HG02588 (cell line): ENCODE measurements around the gene DCTN2.
A peak's percentile ranks its signal among the peaks of the same experiment; 100 is the strongest.
"Not testable (repeated sequence)": the region's sequence is repeated elsewhere in the genome, so short reads cannot be mapped to it uniquely, and the experiment has no call there.

ENCODE experiments used
- ATAC-seq: cut with Tn5 transposase; IDR thresholded peaks from one replicate; pipeline ENCODE4 v1.9.1; 2021; ENCODE audit warnings: mild to moderate bottlenecking, moderate library complexity; ENCODE audit not compliant: unreplicated experiment

The DCTN2 gene

DNA sequence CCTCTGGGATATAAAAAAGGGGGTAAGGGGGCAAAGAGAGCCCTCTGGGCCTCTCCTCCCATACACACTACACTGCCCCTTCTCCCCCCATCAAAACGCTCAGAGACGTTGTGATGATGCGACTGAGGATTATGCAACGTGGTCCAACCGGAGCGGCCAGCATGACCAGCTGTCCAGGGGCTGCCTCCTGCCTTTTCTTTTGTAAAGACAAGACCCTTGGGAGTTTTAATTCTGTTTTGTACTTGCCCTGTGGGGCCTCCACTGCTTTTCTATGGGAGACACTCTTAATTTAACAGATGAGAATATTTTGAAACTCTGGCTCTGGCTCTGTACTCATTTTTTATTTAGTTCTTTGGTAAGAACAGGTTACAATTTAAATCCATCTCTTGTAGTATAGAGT, 17.2 kb downstream of the DCTN2 start:
- no peak for ATAC-seq

DNA sequence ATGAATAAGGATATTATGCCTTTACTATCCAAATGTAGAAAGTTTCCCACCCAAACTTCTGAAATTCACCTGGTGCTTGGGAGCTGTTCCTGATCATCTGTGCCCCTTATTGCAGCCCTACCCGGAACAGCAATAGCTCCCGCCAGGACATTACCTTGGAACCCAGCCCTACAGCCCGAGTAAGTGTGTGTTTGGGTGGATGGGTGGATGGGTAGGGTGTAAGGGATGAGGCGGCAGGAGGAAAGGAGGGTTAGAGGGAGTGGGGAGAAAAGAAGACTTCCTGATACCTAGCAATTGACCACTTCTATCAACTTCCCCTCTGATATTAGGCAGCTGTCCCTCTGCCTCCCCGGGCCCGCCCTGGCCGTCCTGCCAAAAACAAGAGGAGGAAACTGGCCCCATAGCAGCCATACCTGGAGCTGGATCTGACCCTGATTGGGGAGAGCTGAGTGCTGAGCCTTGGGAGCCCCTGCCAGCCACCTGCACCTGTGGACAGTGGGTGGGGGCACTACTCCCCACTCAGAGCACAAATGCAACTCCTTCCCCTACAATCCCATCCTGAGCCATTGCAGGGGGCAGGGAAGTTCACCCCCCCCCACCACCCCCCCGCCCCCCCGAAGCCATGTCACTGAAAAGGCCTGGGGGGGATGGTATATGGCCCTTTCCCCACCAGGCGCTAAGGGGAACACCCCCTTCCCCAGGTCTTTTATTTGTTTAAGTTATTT, 18.0 kb downstream of the DCTN2 start:
- no peak for ATAC-seq

DNA sequence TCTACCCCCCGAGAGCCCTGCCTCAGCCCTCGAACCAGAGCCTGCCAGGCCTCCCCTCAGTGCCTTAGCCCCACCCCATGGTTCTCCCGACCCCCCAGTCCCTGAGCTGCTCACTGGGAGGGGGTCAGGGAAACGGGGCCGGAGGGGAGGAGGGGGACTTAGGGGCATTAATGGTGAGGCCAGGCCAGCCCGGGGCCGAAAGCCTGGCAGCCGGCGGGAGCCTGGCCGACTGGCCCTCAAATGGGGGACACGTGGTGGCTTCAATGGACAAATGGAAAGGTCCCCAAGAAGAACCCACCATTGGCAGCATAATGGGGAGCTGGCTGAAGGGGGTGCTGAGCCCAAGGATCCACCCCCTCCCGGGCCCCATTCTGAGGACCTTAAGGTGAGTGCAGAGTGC, 18.8 kb downstream of the DCTN2 start:
- ATAC-seq = no peak

DNA sequence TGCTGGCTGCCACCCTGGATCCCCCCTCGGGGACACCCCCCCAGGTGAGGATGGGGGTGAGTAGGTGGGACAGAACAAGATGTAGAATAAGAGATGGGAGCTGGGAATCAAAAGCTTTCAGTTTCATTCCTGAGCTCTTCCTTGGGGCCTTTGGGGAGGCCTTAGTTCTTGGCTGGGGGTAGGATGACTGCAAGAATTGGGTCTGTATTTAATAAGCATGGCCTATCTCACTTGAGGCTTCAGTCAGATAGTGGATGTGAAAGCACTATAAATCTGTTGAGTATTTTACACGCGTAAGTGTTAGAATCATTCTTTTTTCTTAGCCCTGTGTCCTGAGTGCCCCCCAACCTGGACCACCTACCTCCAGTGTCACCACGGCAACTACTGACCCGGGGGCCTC, 19.8 kb downstream of the DCTN2 start:
- ATAC-seq = no peak

DNA sequence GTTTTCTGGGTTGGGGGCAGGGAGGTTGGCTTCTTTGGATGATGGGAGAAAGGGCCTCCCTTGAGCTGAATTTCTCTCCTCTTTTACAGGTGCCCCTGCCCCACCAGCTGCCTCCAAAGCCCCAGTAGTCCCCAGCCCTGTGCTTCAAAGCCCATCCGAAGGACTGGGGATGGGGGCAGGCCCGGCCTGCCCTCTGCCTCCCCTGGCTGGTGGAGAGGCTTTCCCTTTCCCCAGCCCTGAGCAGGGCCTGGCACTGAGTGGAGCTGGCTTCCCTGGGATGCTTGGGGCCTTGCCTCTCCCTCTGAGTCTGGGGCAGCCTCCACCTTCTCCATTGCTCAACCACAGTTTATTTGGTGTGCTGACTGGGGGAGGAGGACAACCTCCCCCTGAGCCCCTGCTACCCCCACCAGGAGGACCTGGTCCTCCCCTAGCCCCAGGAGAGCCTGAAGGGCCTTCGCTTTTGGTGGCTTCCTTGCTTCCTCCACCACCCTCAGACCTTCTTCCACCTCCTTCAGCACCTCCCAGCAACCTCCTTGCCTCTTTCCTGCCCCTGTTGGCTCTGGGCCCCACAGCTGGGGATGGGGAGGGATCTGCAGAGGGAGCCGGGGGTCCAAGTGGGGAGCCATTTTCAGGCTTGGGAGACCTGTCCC, 20.4 kb downstream of the DCTN2 start:
- no peak for ATAC-seq

DNA sequence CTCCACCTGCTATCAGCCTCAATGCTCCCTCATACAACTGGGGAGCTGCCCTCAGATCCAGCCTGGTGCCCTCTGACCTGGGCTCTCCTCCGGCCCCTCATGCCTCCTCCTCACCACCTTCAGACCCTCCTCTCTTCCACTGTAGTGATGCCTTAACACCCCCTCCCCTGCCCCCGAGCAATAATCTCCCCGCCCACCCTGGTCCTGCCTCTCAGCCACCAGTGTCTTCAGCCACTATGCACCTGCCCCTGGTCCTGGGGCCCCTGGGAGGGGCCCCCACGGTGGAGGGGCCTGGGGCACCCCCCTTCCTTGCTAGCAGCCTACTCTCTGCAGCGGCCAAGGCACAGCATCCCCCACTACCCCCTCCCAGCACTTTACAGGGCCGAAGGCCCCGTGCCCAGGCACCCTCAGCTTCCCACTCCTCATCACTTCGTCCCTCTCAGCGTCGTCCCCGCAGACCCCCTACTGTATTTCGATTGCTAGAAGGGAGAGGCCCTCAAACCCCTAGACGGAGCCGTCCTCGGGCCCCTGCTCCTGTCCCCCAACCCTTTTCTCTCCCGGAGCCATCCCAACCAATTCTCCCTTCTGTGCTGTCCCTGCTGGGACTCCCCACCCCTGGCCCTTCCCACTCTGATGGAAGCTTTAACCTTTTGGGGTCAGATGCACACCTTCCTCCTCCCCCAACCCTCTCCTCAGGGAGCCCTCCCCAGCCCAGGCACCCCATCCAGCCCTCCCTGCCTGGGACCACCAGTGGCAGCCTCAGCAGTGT, 21.2 kb downstream of the DCTN2 start:
- ATAC-seq = no peak

DNA sequence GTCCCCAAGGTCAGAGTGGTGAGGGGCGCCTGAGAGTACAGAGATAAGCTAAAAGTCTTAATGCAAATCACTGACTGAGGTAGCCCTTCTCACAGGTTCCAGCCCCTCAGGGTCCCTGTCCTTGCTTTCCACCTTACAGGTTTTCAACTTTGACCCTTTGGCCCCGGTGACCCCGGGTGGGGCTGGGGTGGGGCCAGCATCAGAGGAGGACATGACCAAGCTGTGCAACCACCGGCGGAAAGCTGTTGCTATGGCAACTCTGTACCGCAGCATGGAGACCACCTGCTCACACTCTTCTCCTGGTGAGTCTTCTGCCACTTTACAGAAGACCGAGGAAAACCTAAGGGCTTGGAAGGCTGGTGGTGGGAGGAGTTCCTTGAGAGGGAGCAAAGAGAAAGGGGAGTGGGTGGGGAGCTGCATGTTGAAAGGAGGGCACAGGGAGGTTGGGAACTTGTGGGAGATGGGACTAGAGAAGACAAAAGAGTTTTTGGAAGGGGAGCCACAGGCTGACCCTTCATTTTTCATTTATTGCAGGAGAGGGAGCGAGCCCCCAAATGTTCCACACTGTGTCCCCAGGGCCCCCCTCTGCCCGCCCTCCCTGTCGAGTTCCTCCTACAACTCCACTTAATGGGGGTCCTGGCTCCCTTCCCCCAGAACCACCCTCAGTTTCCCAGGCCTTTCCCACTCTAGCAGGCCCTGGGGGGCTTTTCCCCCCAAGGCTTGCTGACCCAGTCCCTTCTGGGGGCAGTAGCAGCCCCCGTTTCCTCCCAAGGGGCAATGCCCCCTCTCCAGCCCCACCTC, 22.0 kb downstream of the DCTN2 start:
- ATAC-seq = no peak

DNA sequence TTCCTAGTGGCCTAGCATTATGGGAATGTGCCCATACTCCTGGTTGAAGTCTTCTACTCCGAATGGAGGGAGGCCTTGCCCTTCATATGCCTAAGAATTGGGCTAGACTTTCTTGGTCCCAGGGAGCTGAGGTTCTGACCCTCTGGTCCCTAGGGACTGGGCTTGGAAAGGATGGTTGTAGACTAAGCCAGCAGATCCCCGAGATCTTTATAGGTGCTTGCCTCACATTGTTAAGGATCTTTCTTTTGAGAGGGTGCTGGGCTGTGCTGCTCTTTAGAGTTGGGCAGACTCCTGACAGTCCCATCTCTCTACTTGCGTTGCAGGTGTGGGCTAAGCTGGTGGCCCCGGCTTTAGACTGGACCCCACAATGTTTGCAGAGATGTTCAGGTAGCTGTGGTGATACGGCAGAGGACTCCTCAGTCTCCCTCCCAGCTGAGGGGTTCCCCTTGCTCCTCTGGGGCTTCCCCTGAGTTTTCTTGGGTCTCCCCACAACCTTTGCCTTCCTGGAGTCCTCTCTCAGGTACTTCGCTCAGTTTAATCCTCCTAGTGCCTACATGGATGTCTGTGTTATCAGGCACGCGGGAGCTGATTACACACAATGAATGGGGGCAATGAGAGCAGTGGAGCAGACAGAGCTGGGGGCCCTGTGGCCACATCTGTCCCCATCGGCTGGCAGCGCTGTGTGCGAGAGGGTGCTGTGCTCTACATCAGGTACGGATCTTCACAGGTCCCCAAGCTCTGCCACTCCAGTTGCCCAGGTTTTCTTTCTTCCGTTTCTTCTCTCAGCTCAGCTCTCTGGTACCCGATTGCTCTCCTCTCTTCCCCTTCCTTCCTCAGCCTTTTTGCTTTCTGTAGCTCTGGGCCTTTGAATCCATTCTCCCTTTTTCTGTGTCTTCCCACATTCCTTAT, 23.0 kb downstream of the DCTN2 start:
- ATAC-seq = no peak

DNA sequence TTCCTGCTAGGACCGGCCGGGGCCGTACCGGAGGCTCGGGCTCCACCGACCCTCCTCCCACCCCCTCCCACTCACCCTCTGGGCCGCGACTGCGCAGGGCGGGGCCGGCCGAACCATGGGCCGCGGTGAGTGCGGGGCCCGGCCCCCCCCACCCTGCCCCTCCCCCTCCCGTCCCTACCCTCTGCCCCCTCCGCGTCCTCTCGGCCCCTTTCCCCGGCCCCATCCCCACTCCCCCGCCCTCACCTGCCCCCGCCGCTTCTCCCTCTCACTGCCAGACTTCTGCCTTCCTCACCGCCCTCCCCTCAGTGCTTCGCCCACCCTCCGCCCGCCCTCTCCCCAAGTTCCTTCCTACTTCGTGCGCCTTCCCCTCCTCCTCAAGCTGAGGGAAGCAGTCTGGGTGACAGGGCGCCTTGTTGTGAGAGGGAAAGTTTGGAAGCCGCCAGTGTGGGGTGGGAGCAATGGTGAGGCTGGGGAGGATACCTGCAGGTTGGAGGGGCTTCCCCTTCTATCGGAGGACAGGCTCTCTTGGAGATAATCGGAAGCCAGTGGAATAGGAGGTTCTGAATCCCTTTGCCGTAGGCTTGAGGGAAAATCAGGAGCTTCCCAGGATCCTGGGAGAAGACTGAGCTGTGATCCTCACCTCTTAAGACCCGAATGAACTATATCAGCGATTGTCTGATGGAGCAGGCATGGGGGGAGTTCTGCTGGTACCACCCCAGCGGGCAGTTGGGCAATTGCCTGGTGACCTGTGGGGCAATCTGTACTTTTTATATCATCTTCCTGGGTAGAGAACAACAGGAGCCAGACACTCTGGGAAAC, 23.9 kb downstream of the DCTN2 start:
- ATAC-seq = no peak

DNA sequence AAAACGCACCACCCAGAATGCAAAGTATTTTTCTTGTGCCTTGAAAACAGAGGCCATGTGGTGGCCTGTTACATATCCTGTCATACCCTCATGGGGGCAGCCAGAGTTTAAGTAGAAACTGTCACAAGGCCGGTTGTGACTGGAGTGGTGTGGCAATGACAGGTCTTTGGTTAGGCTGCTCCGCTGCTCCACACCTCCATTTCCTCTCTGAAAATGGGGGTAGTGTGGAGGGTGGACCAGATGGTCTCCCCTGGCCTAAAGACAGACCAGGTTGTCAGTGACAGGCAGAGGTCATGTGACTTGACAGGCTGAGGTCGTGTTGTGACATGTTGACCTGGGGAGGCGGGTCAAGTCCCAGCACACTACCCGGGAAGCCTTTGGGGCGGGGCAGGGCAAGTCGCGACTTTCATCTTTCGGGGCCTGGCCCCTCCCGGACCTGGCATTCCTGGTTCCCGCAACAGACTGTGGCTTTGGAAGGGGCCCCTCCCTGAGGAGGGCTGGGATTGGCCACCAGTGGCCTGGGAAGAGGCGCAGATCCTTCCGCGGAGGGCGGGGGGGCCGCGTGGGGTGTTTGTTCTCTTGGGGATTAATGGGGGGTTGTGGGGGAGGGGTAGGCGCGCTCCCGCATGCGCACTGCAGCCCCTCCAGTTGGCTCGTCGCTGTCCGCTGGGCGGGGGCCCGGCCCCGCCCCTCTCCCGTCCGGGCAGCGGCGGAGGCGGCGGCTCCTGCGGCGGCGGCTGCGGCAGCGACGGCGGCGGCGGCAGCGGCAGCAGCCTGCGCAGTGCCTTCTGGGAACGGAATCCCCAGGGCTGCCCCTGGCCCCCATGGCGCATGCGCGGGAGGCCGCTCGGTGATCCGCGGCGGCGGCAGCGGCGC, 24.7 kb downstream of the DCTN2 start, which contains the start of gene MBD6:
MBD6 (plus strand) TSS at position 814 of the 876 bp plus-strand sequence. CDS start 1,480 bp downstream, outside the sequence.
- peak; percentile 34 for ATAC-seq

DNA sequence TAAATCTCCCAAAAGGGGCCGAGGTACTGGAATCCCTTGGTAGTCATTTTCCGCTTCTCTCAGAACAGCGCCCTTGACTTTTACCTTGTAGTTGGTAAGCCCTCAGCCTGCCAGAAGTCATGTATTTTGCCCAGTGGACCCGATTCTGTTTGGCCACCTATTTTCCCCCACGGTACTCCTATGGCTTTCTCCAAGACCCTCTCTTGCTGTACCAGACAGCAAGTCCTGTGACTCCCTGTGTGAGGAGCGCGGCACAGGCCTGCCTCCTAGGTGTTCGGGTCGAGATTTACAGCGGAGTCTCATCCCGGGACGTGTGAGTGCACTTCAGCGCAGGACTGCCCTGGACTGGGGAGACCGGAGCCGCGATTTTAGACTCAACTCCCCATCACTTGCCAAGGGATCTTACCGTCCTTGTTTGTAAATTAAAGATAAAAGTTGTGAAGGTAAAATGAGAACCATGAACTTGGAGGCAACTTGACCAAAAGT, 25.4 kb downstream of the DCTN2 start:
- ATAC-seq = no peak

DNA sequence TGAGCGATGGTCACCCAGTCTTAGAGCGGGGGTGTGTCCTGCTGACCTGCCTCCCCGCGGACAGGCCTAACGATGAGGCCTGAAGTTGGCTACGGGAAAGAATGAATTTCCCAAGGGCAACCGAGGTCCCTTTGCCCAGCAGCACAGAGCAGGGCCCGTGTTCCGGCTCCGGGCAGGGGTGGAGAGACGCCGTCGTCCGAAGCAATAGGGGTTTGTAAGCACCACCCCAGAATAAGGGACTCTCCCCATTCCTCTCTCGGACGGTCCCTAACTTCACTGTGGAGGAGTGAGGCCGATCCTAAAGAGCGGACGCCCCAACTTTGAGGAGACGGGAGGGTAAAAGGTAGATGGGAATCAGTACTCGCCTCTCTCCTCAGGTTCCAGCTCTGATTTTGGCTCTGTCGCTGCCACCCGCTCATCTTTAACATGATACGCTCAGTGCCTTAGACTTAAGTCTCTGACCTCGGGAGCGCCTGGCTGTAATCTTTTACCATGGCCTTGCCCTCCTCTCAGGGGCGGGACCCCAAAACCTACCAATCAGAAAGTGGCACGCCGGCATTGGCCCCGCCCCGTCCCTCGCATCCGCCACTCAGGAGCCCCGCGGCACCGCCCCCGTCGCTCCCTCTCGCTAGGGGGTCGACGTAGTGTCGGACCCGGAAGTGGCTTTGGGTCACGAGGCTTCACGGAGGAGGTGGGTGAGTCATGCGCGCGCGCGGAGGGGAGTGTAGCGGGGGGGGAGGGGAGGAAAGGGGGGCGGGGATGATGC, 26.8 kb downstream of the DCTN2 start, which contains the start of gene DDIT3:
DDIT3 (minus strand) TSS at position 462 of the 766 bp plus-strand sequence. CDS start 3,108 bp downstream, outside the sequence.
- peak; percentile 62 for ATAC-seq

DNA sequence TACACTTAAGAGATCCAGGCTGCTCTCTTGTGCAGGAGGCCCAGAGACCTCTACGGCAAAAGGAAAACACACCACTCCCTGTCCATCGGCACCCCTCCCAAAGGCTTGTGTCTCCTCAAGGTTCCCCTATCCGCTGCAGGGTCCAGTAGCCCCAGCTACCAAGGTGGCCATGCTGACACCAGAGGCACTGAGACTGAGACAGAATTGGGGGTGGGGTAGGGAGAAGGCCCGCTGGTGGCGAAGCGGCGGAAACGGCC, 27.3 kb downstream of the DCTN2 start:
- peak; percentile 3 for ATAC-seq

DNA sequence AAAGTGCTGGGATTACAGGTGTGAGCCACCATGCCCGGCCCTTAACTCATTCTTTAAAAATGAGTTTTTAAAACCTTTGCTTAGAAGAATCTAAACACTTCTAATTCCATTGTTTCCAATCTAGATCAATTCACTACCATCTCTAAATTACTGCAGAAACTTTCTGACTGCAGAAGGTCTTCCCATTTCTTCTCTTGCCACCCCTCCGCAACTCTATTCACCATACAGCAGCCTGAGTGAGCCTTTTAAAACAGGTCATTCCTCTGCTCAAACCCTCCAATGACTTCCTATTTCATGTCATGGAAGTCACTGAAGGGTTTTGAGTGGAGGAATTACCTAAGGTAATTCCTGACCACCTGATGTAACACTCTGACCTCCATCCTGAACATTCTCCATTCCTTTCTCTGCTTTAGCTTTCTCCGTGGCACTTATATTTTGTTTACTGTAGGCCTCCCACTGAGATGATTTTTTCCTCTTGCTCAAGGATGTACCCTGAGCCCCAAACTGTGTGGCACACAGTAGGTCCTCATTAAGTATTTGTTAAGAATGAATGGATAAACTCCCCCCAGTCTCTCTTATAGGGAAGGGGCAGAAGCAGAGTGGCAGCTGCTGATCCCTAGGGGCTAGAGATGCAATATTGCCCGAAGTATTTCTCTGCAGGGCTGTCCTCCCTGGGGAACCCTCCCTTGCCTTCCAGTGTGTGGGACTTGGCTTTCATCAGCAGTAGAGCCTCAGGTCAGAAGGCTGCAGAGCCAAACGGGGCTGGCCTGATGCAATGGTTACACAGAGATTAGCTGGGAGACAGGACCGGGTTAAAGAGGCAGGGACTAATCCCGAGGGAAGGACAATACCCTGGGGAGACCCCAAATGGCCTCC, 27.8 kb downstream of the DCTN2 start:
- ATAC-seq = no peak

DNA sequence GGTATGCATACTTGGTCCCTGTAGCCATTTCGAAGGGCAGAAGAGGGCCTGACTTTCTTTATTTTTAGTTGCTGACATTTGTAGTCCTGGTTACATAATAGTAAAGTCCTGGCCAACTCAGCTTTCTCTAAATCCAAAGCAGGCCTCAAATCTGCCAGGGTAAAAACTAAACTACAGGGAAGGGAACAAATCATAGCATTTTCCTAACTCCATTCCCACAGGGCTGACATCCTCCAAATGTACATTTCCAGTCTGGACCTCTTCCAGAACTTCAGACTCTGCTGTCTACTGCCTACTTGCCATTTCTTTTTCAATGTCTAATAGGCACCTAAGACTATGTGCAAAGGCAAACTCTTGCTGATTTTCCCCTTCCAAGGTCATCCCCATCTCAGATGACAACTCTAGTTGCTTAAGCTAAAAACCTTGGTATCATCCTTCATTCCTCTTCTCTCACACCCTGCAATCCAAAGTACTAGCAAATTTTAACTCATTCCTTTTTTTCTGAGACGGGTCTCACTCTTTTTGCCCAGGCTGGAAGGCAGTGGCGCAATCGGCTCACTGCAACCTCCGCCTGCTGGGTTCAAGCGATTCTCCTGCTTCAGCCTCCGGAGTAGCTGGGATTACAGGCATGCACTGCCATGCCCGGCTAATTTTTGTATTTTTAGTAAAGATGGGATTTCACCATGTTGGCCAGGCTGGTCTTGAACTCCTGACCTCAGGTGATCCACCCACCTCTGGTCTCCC, 28.6 kb downstream of the DCTN2 start:
- ATAC-seq = no peak

DNA sequence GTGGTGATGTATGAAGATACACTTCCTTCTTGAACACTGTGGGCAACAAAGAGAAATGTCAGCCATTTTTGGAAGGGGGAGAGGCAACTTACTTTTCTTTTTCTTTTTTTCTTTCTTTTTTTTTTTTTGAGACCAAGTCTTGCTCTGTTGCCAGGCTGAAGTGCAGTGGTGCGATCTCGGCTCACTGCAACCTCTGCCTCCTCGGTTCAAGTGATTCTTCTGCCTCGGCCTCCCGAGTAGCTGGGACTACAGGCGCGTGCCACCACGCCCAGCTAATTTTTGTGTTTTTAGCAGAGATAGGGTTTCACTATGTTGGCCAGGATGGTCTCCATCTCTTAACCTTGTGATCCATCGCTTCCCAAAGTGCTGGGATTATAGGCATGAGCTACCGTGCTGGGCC, 29.3 kb downstream of the DCTN2 start:
- ATAC-seq = not testable (repeated sequence)
